CD4-positive, alpha-beta T cell treated with Interferon gamma for 1 hour (primary cell): ENCODE data around the gene MAOB.
"Not testable (repeated sequence)": the region's sequence is repeated elsewhere in the genome, so short reads cannot be mapped to it uniquely, and the experiment has no call there.

Source experiments
- DNase-seq: peaks from one replicate; pipeline ENCODE4 v3.0.0-alpha.2; 2020

MAOB gene

GRCh38 chrX:43750248-43750676 lies 132.0 kb downstream of the MAOB start:
- peak; percentile 32 for DNase-seq

DNA sequence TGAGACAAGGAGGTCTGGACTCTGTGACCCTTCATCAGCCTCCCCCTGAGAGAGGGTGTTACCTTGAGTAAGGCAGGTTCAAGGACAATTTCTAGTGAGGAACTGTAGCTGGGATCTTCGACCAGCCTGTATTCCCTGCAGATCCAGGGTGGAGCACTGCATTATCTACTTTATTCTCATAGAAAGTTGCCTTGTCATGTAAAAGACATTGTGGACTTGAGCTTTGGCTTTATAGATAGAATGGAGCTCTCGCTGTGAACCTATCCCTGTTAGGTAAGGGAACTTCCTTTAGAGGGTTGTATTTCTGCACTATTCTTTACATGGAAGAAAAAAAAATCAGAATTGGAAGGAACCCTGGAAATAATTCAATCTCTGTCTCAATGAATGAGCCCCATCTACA lies 134.8 kb downstream of the MAOB start:
- no peak for DNase-seq

DNA sequence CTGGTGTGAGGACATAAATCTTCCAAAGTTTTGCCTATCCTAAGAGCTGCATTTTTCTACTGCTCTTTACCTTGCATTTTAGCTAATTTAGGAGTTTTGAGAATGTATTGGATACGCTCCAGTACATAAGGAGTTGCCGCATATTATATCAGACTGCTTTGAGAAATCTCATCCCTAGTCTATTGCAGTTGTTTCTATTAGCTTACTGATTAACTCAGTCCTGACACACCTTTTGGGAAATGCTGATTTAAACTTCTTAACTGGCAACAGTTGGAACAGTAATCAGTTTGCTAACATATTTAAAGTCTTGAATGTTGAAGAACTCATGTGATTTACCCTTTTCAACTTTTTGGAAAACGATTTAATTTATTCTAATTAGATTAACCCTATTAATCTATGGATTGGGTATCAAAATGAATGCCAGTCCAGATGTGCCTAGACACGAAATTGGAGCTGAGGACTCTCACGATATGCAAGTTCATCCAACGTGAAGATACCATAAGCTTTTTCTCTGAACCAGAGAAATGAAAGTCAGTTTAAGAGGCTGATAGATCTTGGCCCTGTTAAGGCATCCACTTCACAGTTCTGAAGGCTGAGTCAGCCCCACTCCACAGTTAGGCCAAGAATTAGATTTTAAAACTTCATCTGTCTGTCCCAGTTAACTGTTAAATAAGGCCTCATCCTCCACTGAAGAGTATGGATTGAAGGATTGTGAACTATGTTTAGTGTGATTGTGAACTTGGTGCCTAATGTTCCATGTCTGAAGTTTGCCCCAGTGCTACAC lies 136.1 kb downstream of the MAOB start:
- DNase-seq, result no peak

GRCh38 chrX:43744284-43744683 lies 138.0 kb downstream of the MAOB start:
- no peak for DNase-seq

GRCh38 chrX:43743100-43743822 lies 139.0 kb downstream of the MAOB start:
- DNase-seq, result no peak

DNA sequence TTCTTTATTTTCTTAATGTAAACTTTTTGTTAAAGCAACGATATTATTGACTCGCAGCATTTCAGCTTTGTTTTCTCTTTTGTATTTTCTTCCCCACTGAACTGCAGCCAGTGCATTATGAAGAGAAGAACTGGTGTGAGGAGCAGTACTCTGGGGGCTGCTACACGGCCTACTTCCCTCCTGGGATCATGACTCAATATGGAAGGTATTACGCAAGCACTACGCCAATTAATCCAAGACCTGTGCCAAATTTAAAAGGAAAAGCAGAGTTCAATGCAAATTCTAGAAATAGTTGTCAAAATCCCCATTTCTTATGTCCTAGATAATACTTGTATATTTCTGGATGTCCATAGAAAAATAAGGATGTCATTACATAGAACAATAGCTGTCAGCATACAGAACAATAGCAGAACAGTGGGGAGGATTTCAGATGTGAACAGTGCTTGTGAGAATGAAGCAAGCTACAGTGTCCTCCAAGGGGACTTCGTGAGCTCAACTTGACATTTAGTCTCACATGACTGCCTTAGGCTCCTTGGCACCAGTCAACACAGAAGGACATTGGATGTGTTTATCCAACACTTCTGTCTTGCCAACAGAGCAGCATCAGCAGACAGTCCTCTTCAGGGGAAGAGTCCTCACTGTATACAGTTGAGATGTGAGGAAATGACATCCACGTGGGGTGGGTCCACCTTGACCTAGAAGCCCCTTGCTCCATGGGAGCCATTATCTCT lies 140.2 kb downstream of the MAOB start:
- no peak for DNase-seq

GRCh38 chrX:43735957-43736356 lies 146.3 kb downstream of the MAOB start:
- DNase-seq, result no peak

DNA sequence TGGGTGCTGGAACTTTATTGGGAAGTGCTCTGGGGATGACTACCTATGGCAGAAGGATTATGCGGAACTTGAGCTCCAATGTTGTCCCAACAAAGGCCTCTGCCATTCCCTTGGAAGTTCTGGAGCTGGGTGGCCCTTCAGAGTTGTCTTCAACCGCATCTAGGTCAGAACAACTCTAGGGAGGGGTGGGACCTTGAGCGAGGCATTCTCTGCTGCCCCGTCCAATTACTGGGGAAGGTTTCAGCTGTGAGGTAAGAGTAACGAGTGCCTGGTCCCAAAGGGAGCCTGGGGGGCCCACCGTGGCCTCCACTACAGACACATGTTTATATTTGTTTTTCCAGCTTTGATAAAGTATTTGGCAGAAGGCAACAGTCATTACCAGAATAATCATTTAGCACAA lies 146.7 kb downstream of the MAOB start:
- no peak for DNase-seq

GRCh38 chrX:43734444-43734843 lies 147.8 kb downstream of the MAOB start:
- no peak for DNase-seq

GRCh38 chrX:43733699-43734098 lies 148.6 kb downstream of the MAOB start:
- no peak for DNase-seq

DNA sequence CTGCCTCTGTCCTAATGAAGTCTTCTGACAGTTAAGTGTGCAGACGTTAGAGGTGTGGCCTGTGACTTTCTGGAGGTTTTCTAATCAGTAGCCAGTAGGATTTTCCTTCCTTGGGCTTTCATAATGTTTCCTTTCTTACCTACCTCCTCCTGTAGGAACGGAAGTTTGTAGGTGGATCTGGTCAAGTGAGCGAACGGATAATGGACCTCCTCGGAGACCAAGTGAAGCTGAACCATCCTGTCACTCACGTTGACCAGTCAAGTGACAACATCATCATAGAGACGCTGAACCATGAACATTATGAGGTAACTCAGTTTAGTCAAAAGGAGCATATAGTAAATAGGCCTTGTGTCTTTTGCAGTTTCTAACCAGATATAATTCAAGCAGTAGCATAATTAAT lies 151.2 kb downstream of the MAOB start:
- no peak for DNase-seq

DNA sequence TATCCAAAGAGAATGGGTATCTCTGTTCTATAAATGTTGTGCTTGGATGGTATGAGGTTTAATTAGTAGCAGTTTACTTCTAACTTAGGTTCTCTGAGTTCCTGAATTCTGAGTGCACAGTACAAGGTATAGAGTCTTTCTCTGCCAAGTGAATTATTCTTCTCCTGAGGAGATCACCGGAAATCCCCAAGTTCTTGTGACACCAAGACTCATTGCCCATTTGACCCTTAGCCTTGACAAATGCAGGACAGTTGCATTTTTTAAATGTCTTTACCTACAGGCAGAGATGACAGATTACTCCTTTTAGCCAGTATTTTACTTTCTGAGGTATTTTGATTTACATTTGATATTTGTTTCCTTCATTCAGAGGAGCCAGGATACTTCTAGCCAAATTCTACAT lies 153.3 kb downstream of the MAOB start:
- DNase-seq, result no peak

DNA sequence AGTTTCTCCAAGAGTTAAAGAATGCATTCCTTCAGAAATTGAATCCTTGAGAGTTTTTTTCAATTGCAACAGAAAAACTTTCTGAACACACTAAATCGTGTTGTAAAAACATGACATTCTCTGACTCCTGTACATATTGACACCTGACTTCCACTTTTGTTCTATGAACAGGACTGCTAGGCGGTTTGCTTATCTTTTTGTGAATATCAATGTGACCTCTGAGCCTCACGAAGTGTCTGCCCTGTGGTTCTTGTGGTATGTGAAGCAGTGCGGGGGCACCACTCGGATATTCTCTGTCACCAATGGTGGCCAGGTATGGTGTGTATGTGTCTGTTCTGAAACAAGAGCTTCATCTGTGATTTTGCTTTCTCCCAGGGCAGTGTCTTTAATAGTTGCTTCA lies 154.2 kb downstream of the MAOB start:
- DNase-seq, result no peak

- not testable (repeated sequence) for DNase-seq
Measured at GRCh38 chrX:43727254-43727653, 155.0 kb downstream of the MAOB start.

DNA sequence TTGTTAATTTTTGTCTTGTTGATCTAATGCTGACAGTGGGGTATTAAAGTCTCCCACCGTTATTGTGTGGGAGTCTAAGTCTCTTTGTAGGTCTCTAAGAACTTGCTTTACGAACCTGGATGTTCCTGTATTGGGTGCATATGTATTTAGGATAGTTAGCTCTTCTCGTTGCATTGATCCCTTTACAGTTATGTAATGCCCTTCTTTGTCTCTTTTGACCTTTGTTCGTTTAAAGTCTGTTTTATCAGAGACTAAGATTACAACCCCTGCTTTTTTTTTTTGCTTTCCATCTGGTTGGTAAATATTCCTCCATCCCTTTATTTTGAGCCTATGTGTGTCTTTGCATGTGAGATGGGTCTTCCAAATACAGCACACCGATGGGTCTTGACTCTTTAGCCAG lies 157.0 kb downstream of the MAOB start:
- not testable (repeated sequence) for DNase-seq

DNA sequence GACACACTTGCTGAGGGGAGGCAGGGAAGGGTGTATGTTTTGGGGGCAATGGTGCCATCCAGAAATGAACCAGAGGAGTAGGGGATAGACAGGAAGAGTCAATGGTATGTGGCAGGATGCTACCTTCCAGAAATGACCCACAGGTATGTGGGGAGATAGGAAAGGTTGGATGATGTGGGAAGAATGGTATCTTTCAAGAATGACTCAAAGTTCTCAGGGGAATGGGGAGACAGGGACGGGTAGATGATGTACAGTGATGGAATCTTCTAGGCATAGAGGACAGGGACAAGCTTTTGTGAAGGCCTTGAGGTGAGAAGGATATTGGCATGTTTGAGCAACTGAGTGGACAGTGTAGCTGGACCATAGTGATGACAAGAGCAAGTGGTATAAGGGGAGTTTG lies 161.3 kb downstream of the MAOB start:
- no peak for DNase-seq

DNA sequence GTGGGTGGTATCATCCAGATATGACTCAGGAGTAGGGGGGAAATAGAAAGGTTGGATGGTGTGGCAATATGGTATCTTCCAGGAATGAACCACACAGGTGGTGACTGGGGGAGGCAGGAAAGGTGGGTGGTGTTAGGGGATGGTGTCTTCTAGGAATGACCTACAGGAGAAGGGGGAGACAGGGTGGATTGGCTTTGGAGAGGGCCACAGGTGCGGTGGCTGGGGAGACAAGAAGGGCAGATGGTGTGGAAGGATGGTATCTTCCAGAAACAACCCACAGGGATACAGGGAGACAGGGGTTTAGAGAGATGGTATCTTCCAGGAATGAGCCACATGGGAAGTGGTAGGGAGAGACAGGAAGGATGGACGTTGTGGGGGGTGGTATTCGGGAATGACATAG lies 162.2 kb downstream of the MAOB start:
- DNase-seq, result no peak

DNA sequence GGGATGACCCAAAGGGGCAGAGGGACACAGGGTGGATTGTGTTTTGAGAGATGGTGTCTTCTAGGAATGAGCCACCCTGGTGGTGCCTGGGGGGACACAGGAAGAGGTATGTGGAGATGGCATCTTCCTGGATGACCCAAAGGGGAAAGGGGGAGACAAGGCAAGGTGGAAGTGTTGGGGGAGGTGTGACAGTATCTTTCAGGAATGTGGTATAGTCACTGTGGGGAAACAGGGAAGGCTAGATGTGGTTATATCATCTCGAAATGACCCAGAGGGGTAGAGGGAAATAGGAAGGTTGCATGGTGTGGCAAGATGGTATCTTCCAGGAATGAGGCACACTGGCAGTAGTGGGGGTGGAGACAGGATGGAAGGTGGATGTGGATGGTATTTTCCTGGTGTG lies 163.3 kb downstream of the MAOB start:
- DNase-seq, result no peak

DNA sequence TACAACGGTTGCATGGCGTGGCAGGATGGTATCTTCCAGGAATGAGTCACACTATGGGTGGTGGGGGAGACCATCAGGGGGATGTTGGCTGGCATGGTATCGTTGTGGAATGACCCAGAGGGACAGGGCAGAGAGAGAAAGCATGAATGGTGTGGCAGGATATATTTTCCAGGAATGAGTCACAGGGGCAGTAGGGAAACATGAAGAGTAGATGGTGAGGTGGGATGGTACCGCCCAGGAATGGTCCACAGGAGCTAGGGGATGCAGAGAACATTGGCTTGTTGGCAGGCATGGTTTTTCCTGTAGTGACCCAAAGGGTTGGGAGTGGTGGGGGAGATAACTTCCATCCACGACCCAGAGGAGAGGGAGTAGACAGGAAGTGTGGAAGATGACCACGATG lies 163.7 kb downstream of the MAOB start:
- no peak for DNase-seq

DNA sequence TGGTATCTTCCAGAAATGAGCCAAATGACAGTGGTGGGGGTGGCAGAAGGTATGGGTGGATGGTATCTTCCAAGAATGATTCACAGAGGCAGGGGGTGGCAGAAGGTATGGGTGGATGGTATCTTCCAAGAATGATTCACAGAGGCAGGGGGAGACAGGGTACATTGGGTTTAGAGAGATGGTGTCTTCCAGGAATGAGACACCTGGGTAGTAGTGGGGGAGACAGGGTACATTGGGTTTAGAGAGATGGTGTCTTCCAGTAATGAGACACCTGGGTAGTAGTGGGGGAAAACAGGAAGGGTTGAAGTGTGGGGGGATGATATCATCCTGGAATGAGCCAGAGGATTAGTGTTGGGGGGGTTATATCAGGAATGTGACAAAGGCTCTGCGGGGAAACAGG lies 164.2 kb downstream of the MAOB start:
- DNase-seq, result no peak

DNA sequence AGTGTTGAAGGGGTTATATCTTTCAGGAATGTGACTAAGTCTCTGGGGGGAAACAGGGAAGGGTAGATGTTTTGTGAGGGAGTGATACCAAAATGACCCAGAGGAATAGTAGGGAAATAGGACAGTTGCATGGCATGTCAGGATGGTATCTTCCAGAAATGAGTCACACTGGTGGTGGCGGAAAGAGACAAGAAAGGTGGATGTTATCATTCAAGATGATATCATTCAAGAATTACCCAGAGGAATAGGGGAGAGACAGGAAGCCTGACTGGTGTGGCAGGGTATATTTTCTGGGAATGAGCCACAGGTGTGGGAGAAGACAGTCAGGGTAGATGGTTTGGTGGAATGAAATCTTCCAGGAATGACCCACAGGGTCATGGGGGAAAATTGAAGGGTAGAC lies 165.1 kb downstream of the MAOB start:
- no peak for DNase-seq

GRCh38 chrX:43716696-43717095 lies 165.6 kb downstream of the MAOB start:
- no peak for DNase-seq
